GM19372 (cell line): ENCODE data around the gene MAP3K13.

Experiments
- ATAC-seq: cut with Tn5 transposase; IDR thresholded peaks from one replicate; pipeline ENCODE4 v1.9.1; 2021; ENCODE audit warnings: mild to moderate bottlenecking, low read depth, moderate library complexity; ENCODE audit not compliant: unreplicated experiment

Gene MAP3K13, protein sequence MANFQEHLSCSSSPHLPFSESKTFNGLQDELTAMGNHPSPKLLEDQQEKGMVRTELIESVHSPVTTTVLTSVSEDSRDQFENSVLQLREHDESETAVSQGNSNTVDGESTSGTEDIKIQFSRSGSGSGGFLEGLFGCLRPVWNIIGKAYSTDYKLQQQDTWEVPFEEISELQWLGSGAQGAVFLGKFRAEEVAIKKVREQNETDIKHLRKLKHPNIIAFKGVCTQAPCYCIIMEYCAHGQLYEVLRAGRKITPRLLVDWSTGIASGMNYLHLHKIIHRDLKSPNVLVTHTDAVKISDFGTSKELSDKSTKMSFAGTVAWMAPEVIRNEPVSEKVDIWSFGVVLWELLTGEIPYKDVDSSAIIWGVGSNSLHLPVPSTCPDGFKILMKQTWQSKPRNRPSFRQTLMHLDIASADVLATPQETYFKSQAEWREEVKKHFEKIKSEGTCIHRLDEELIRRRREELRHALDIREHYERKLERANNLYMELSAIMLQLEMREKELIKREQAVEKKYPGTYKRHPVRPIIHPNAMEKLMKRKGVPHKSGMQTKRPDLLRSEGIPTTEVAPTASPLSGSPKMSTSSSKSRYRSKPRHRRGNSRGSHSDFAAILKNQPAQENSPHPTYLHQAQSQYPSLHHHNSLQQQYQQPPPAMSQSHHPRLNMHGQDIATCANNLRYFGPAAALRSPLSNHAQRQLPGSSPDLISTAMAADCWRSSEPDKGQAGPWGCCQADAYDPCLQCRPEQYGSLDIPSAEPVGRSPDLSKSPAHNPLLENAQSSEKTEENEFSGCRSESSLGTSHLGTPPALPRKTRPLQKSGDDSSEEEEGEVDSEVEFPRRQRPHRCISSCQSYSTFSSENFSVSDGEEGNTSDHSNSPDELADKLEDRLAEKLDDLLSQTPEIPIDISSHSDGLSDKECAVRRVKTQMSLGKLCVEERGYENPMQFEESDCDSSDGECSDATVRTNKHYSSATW

DNA sequence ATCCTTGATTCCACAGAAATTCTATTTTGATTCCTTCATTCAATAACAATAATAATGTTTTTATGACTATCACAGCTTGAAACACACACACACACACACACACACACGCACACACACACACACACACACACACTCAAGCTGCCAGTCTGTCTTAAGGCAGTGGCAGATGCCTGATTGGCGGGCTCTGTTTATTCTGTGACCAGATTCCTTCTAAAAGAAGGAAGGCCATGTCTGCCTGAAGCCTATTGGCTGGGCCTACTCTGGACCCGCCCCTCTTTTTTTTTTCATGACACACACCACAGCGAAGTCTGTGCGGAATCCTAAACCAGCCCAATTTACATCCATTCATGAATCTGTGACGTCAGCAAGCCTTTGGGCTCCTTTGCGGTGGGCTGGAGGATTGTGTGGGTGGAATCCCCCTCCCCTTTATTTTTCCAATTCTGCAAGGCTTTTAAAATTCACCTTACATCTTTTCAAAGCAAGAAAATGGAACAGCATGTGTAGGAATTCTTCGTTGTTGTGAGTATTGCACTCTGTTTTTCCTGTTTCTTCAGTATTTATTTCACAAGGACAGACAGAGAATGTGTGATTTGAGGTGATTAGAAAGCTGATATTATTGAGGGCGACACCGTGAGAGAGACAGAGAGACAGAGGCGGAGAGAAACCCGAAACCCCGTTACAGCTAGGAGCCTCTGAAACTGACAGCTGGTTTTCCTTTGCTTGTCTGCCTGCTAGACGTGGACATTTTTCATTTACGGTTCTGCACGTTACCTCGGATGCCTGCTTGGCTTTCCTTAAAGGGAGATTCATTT lies at the start of gene MAP3K13:
MAP3K13 (plus strand) TSS at position 287 of the 812 bp plus-strand sequence. CDS start 65,446 bp downstream, outside the sequence.
- ATAC-seq, result peak; percentile 98

- no peak for ATAC-seq
Observed at GRCh38 chr3:185313693-185314246, 49.2 kb upstream of the MAP3K13 start.

DNA sequence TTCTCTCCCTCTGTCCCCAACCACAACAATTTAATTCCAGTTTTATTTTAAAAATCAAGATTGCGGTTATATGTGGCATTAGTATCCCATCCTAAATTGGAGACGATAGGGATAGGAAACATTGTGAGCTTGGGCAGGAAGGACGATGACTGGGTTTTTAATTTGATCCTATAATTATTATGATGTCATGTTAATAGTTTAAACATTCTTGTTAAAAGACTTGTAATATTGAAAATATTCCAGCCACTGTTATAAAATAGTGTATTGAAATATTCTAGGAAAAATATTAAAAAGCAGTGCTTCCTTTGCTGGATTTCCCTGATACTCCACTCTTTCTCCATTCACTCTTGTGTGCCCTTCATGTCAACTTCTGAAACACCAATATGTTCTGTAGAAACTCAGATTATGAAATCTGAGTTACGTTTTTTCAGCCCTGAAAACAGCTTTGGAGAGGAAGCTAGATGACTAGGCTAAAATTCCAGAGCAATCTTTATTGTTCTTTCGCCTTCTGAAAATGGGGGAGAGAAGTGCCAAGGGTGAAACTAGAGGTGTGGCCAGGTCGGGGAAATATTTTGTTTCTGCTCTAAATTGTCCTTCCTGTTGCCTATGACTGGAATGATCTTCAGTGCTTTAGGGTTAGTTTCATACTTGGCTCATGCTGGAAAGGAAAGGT lies 46.1 kb upstream of the MAP3K13 start:
- ATAC-seq, result no peak

DNA sequence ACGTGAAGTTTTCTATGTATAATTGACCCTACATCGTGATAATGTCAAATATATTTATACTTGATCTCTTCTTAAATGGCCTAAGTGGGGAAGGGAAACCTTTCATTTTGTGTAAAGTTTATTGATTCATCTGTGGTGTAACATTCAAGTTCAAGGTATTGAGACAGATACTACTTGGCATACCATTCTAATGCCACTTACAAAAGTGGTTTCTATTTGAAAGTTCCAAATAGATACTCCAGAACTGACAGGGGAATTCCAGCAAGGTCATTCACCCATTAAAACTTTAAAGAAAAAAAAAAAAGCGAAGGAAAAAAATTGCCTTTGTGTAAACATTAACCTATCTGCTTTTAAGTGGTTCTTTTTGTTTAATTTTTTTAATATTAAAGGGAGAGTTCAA lies 45.3 kb upstream of the MAP3K13 start:
- no peak for ATAC-seq

DNA sequence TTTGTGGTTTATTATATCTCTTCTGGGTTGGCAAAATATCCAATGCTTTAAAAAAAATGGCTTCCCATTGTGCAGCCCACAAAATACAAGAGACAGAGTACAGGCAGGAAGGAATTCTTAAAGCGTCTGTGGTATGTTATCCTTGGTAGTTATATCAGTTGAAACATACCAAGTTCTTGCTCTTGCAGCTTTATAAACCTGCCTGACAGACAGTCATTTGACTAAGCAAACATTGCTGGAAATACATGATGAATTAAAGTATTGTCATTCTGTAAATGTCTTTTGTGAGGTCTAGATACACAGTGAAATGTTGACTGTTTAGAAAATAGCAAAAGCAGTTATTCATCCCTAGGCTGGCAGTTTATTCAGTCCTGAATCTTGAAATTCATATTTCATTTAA lies 44.8 kb upstream of the MAP3K13 start:
- no peak for ATAC-seq

DNA sequence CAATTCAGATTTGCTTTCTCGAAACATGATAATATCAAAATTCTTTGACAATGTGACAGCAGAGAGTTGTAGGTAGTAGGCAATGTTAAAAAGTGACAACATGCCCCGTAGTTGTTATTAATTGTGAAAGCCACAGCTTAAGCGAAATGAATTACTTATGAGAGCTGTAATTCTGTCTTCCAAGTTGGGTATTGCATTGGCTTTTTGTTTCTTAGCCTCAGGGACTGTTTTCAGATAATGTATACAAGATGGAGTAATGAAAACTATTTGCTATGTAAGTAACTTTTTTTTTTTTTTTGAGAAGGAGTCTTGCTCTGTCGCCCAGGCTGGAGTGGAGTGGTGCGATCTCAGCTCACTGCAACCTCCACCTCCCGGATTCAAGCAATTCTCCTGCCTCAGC lies 43.1 kb upstream of the MAP3K13 start:
- ATAC-seq, result no peak

DNA sequence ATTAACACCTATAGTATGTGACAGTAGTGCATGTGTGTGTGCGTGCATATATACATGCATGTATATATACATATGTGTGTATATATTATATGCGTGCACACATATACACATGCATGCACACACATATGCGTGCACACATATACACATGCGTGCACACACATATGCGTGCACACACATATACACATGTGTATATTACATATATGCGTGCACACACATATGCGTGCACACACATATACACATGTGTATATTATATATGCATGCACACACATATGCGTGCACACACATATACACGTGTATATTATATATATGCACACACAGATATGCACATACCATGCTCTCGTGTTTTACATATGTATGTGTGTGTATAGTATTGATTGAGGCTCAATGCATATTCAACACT lies 42.0 kb upstream of the MAP3K13 start:
- no peak for ATAC-seq

DNA sequence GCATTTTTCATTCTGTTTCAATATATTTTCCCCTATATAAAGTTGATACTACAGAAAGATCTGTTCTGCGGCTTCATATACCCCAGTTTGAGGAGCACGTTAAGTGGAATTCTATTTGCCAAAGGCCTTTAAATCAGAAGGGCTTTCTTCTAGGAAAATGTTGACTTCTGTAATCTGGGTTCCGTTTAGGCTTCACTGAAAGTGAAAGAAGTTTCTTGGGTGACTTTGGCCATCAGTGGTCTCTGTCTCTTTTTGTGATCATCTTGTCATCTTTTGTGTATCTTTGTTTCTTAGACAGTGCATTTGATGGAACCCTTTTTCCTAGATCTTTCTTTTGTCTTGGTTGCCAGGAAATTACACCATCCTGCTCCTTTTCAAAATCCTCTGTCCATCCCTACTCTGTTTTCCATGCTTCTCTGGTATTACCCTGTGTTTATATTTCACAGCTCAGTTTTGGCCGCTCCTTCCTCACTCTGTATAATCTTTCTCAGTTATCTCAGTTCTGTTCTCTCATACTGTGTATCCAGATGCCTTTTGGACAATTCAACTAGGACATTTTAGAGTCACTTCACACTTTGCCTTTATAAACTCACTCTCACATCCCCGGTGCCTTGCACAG lies 40.7 kb upstream of the MAP3K13 start:
- no peak for ATAC-seq

- no peak for ATAC-seq
Observed at GRCh38 chr3:185325946-185326791, 36.8 kb upstream of the MAP3K13 start.

DNA sequence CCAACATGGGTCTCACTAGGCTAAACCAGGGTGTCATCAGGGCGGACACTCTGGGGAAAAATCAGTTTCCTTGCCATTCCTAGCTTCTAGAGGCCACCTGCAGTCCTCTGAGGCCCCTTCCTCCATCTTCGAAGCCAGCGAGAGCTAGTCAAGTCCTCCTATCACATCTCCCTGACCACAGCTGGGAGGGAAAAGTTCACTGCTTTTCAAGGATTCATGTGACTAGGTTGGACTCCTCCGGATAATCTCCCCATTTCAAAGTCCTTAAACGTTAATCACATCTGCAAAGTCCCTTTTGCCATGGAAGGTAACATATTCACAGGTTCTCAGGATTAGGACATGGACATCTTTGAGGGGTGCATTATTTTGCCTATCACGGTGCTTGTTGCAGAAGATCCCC lies 35.9 kb upstream of the MAP3K13 start:
- no peak for ATAC-seq

GRCh38 chr3:185328324-185329004 lies 34.5 kb upstream of the MAP3K13 start:
- no peak for ATAC-seq

- no peak for ATAC-seq
Observed at GRCh38 chr3:185330238-185330637, 32.7 kb upstream of the MAP3K13 start.

DNA sequence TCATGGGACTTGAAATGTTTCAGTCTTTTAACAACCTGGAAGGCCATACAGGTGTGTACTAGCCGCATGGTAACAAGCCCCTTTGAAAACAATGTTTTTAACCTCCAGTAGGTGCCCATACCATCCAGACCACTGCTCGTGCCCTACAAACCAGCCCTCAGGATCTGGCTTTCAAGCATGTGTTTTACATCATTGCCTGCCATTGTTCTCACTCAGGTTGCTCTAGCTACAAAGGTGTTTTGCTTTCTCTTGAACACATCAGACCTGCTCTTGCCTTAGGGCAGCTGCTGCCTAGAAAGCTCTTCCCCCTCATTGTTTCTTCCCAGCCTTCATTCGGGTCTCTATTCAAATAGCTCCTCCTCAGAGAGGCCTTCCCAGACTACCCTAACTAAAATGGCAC lies 32.3 kb upstream of the MAP3K13 start:
- no peak for ATAC-seq

DNA sequence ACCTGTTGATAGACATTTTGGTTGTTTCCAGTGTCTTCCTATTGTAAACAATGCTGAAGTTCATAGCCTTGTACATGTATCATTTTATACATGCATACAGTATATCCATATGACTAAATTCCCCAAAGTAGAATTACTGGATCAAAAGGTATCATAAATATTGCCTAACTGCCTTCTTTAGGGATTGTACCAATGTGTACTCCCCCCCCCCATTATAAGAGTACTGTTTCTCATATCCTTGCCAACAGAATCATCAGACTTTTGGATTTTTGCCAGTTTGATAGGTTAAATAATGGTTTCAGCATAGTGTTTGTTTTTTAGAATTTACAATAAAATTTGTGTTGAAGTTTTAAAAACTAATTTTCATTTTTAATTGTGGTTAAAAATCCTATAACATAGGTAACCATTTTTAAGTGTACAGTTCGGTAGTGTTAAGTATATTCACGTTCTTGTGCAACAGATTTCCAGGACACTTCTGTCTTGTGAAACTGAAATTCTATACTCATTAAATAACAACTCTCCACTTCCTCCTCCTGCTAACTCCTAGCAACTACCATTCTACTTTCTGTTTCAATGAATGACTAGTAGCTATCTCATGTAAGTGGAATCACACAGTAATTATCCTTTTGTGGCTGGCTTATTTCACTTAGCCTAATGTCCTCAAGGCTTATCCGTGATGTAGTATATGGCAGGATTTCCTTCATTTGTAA lies 30.8 kb upstream of the MAP3K13 start:
- ATAC-seq, result peak; percentile 98

- ATAC-seq, result no peak
Observed at GRCh38 chr3:185335799-185336198, 27.1 kb upstream of the MAP3K13 start.

GRCh38 chr3:185337231-185337816 lies 25.6 kb upstream of the MAP3K13 start:
- no peak for ATAC-seq

DNA sequence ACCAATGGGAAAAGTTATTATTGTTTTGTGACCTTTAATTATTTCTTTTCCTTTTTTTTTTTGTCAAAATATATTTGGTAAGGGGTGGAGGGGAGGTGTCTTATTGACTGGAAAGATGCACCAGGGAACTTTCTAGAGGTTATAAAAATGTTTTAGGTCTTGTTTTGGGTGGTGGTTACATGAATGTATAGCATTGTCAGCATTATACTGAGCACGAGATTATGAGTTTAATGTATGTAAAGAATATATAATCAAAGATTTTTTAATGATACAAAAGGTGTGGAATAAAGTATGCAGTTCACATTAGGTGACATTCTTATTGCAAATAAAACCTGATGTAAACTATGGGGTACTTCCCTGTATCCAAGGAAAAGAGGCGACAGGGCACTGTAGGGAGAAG lies 23.0 kb upstream of the MAP3K13 start:
- no peak for ATAC-seq
